Testis (tissue), 3 donors: ENCODE measurements around the gene CCDC116. TPM values are rescaled to one million over a fixed set of nuclear protein-coding genes. Genes with fewer than 3 reads are reported as not detected.

Experiments used
- DNase-seq: peaks from one replicate; pipeline ENCODE4 v3.0.0-alpha.2; 2019
- H3K27ac ChIP-seq, 2 donors: fragments of 200-600 bp; sonication (generic); one replicate each; pipeline ENCODE4 v1.5.1; 2019
- H3K27me3 ChIP-seq: fragments of 200-600 bp; sonication (generic); one replicate; pipeline ENCODE4 v1.5.1; 2019
- H3K36me3 ChIP-seq: fragments of 200-600 bp; sonication (generic); one replicate; pipeline ENCODE4 v1.5.1; 2017; ENCODE audit warnings: low read depth; ENCODE audit errors: missing control alignments
- H3K4me1 ChIP-seq: fragments of 200-600 bp; sonication (generic); one replicate; pipeline ENCODE4 v1.5.1; 2019
- H3K4me3 ChIP-seq, 2 donors: fragments of 200-600 bp; sonication (generic); one replicate each; pipeline ENCODE4 v1.5.1; 2017 to 2019
- H3K9me3 ChIP-seq: fragments of 200-600 bp; sonication (generic); one replicate; pipeline ENCODE4 v1.5.1; 2017
- CTCF ChIP-seq, 3 experiments: fragments of 450-650 bp in 2 of 3; fragments of 200-600 bp in 1 of 3; sonication (generic) in 1 of 3; IDR thresholded peaks; one replicate each; pipeline ENCODE4 v1.5.1; 2016 to 2019; ENCODE audit warnings: antibody characterized with exemption in 3 of 3, mild to moderate bottlenecking in 2 of 3, moderate library complexity in 1 of 3
- POLR2A ChIP-seq: fragments of 450-650 bp; IDR thresholded peaks from one replicate; pipeline ENCODE4 v1.6.1; 2017; ENCODE audit warnings: antibody characterized with exemption, mild to moderate bottlenecking, moderate library complexity
- WGBS, 2 donors: methylation state at CpG; one replicate each; pipeline ENCODE4 v1.1.5; 2018; 5-methylcytosine and 5-hydroxymethylcytosine counted together
- intact Hi-C: fragments of 100-400 bp; cut with DNase I; formaldehyde crosslinking; loops from one replicate; pipeline ENCODE4 v1.15.1; 2023; ENCODE audit warnings: low total_unique reads
- polyA plus RNA-seq: library from polyadenylated mRNA; stranded (reverse); fragments of 350-450 nt; fragmentation: Illumina TruSeq; extraction: RNeasy Lipid Tissue Mini Kit (QIAGEN cat#74804); gene quantifications from one replicate; pipeline ENCODE4 v1.2.3, GENCODE V29; 2014; ENCODE audit warnings: low read depth, low replicate concordance; ENCODE audit not compliant: insufficient read depth
- total RNA-seq, 2 donors: library from RNA; depleted of rRNA; stranded (reverse); fragments of >200 nt; gene quantifications; one replicate each; pipeline ENCODE4 v1.2.3, GENCODE V29; 2016

Gene CCDC116
- total and polyA plus RNA-seq, 3 donors from 2014 or later = 16.0 to 54.0 (median 28.6) TPM

GRCh38 chr22:21587803-21588611 is 44.6 kb upstream of the CCDC116 start:
- intact Hi-C loops = no loop called here
- Histone ChIP-seq H3K9me3 (no peaks in the 10 kb centered on the region), H3K4me1 (peaks cover 26% of the 10 kb centered on the region), H3K27me3 (no peaks in the 10 kb centered on the region), H3K27ac (no peak overlapping the region), H3K36me3 (no peaks in the 10 kb centered on the region), H3K4me3 (no peak overlapping the region)
- 55 to 58% methylated on average over 4 of the region's 4 CpGs for WGBS, 2 donors
- peak; percentile 73 for DNase-seq
- no peak for TF ChIP-seq CTCF (IDR thresholded peaks at IDR 0.05)
- no peak for TF ChIP-seq POLR2A

- no peaks in the 10 kb centered on the region for H3K36me3 ChIP-seq
- intact Hi-C loops = no loop called here
- peaks cover 26% of the 10 kb centered on the region for H3K4me1 ChIP-seq
- no peak overlapping the region for H3K27ac ChIP-seq
- no peaks in the 10 kb centered on the region for H3K9me3 ChIP-seq
- H3K27me3 ChIP-seq = no peaks in the 10 kb centered on the region
- 85 to 92% methylated on average over 7 to 8 of the region's 8 CpGs for WGBS, 2 donors
- no peak for DNase-seq
- TF ChIP-seq CTCF (IDR thresholded peaks at IDR 0.05) (no peak), POLR2A (no peak)
- no peak overlapping the region for H3K4me3 ChIP-seq
Measured at GRCh38 chr22:21589396-21589795, 43.2 kb upstream of the CCDC116 start.

GRCh38 chr22:21590809-21591641 is 41.5 kb upstream of the CCDC116 start:
- no peak overlapping the region for H3K27ac ChIP-seq
- TF ChIP-seq POLR2A = no peak
- no peak for TF ChIP-seq CTCF (IDR thresholded peaks at IDR 0.05)
- no peak for DNase-seq
- no peaks in the 10 kb centered on the region for H3K36me3 ChIP-seq
- 78 to 79% methylated on average over 9 of the region's 9 CpGs for WGBS, 2 donors
- intact Hi-C loops = no loop called here
- H3K27me3 ChIP-seq = no peaks in the 10 kb centered on the region
- no peak overlapping the region for H3K4me3 ChIP-seq
- peaks cover 26% of the 10 kb centered on the region for H3K4me1 ChIP-seq
- H3K9me3 ChIP-seq = no peaks in the 10 kb centered on the region

- no peak overlapping the region for H3K4me3 ChIP-seq
- no peak overlapping the region for H3K27ac ChIP-seq
- 77 to 85% methylated on average over 9 of the region's 9 CpGs for WGBS, 2 donors
- no peaks in the 10 kb centered on the region for H3K9me3 ChIP-seq
- H3K36me3 ChIP-seq = no peaks in the 10 kb centered on the region
- no peaks in the 10 kb centered on the region for H3K27me3 ChIP-seq
- intact Hi-C loops = no loop called here
- H3K4me1 ChIP-seq = peaks cover 26% of the 10 kb centered on the region
- no peak for TF ChIP-seq CTCF (IDR thresholded peaks at IDR 0.05)
- TF ChIP-seq POLR2A = no peak
- no peak for DNase-seq
Measured at GRCh38 chr22:21591695-21592094, 40.9 kb upstream of the CCDC116 start.
